MCF 10A (cell line): ENCODE measurements around the gene EPG5. TPM values are rescaled to one million over a fixed set of nuclear protein-coding genes. Genes with fewer than 3 reads are reported as not detected.

Experiments used
- BruUV-seq: library from RNA; stranded (reverse); fragments of 400-500 nt; replicated peaks from 2 replicates; lab custom pipeline; 2021; lab: Mats Ljungman, UMichigan
- CTCF ChIA-PET: fragments of 300-600 bp; sonication (Branson Sonifier 250); formaldehyde crosslinking; extraction: SDS; loops from one replicate; lab custom pipeline; 2021; ENCODE audit warnings: antibody characterized with exemption, inconsistent platforms; lab: Yijun Ruan, JAX
- POLR2A ChIA-PET: fragments of 300-600, 350-650 bp; sonication (Branson Sonifier 250); formaldehyde crosslinking; extraction: SDS; loops from one replicate; lab custom pipeline; 2020; ENCODE audit warnings: antibody characterized with exemption, inconsistent platforms; lab: Yijun Ruan, JAX
- DNase-seq: peaks from one replicate; pipeline ENCODE4 v3.0.0-alpha.2; 2018; ENCODE audit not compliant: unreplicated experiment
- H3K27ac Mint-ChIP-seq: one replicate; pipeline ENCODE4 v1.8.0; 2022; ENCODE audit warnings: mild to moderate bottlenecking, low read depth, mixed read lengths; ENCODE audit not compliant: unreplicated experiment
- H3K27me3 Mint-ChIP-seq: one replicate; pipeline ENCODE4 v1.8.0; 2022; ENCODE audit warnings: mixed read lengths; ENCODE audit not compliant: insufficient read depth, unreplicated experiment
- H3K36me3 Mint-ChIP-seq: one replicate; pipeline ENCODE4 v1.8.0; 2022; ENCODE audit warnings: mild to moderate bottlenecking, moderate library complexity, mixed read lengths; ENCODE audit not compliant: insufficient read depth, unreplicated experiment
- H3K4me1 Mint-ChIP-seq: one replicate; pipeline ENCODE4 v1.8.0; 2022; ENCODE audit warnings: mixed read lengths; ENCODE audit not compliant: insufficient read depth, unreplicated experiment
- H3K4me3 Mint-ChIP-seq: one replicate; pipeline ENCODE4 v1.8.0; 2022; ENCODE audit warnings: mild to moderate bottlenecking, moderate library complexity, mixed read lengths; ENCODE audit not compliant: unreplicated experiment
- H3K9me3 Mint-ChIP-seq: one replicate; pipeline ENCODE4 v1.8.0; 2022; ENCODE audit warnings: mixed read lengths; ENCODE audit not compliant: unreplicated experiment
- intact Hi-C: fragments of 100-400 bp; cut with micrococcal nuclease; formaldehyde crosslinking; loops from 2 replicates; pipeline ENCODE4 v1.14.1; 2022
- total RNA-seq: library from RNA; stranded (reverse); gene quantifications from 2 replicates; pipeline ENCODE4 v1.2.3, GENCODE V29; 2022
- TF ChIP-seq, protein P1 (sequence below): fragments of 200-600 bp; IDR thresholded peaks from one replicate; pipeline ENCODE4 v1.8.0; 2022; ENCODE audit warnings: antibody characterized with exemption, mild to moderate bottlenecking; ENCODE audit not compliant: unreplicated experiment

Gene EPG5
- total RNA-seq, 1 experiment from 2014 or later: 19.4 TPM

- Mint-ChIP-seq H3K36me3 (peaks cover 18% of the 10 kb centered on the region), H3K4me3 (no peak overlapping the region), H3K9me3 (peaks cover 11% of the 10 kb centered on the region), H3K27me3 (no peaks in the 10 kb centered on the region), H3K27ac (no peak overlapping the region), H3K4me1 (no peaks in the 10 kb centered on the region)
- TF ChIP-seq, protein P1, sequence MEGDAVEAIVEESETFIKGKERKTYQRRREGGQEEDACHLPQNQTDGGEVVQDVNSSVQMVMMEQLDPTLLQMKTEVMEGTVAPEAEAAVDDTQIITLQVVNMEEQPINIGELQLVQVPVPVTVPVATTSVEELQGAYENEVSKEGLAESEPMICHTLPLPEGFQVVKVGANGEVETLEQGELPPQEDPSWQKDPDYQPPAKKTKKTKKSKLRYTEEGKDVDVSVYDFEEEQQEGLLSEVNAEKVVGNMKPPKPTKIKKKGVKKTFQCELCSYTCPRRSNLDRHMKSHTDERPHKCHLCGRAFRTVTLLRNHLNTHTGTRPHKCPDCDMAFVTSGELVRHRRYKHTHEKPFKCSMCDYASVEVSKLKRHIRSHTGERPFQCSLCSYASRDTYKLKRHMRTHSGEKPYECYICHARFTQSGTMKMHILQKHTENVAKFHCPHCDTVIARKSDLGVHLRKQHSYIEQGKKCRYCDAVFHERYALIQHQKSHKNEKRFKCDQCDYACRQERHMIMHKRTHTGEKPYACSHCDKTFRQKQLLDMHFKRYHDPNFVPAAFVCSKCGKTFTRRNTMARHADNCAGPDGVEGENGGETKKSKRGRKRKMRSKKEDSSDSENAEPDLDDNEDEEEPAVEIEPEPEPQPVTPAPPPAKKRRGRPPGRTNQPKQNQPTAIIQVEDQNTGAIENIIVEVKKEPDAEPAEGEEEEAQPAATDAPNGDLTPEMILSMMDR: no peak
- CTCF ChIA-PET: no interaction called here
- DNase-seq: no peak
- no TSS peak for BruUV-seq
- intact Hi-C loops: no loop called here
- POLR2A ChIA-PET: interaction anchor here (0.7 to 1.2 kb wide), 2 partner anchors 11 to 69 kb away, joined by 4 read pairs; partner anchors contain the start of gene PSTPIP2
Observed at GRCh38 chr18:46002934-46003333, 35.8 kb upstream of the EPG5 start.

- intact Hi-C loops: no loop called here
- no peak for DNase-seq
- Mint-ChIP-seq H3K27me3 (no peaks in the 10 kb centered on the region), H3K4me3 (no peak overlapping the region), H3K36me3 (peaks cover 11% of the 10 kb centered on the region), H3K4me1 (no peaks in the 10 kb centered on the region), H3K27ac (no peak overlapping the region), H3K9me3 (peaks cover 11% of the 10 kb centered on the region)
- POLR2A ChIA-PET: interaction anchor here (0.7 kb wide), 1 partner anchor 70 kb away, joined by 4 read pairs; the partner anchor contains the start of gene PSTPIP2
- CTCF ChIA-PET: no interaction called here
- TF ChIP-seq, protein P1: no peak
- no TSS peak for BruUV-seq
Observed at GRCh38 chr18:46001892-46002291, 34.8 kb upstream of the EPG5 start.

DNA sequence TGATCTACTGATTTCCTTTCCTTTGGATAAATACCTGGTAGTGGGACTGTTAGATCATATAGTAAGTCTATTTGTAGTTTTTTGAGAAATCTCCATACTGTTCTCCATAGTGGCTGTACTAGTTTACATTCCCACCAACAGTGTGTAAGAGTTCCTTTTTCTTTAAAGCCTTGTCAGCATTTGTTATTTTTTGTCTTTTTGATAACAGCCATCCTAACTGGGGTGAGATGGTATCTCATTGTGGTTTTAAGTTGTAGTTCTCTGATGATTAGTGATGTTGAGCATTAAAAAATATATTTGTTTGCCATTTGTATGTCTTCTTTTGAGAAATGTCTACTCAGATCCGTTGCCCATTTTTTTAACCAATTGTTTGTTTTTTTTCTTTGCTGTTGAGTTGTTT lies 33.9 kb upstream of the EPG5 start:
- Mint-ChIP-seq H3K27ac (no peak overlapping the region), H3K36me3 (peaks cover 18% of the 10 kb centered on the region), H3K27me3 (no peaks in the 10 kb centered on the region), H3K4me3 (no peak overlapping the region), H3K4me1 (no peaks in the 10 kb centered on the region), H3K9me3 (peaks cover 11% of the 10 kb centered on the region)
- CTCF ChIA-PET: interaction anchor here (1.6 kb wide), 1 partner anchor 122 kb away, joined by 3 read pairs; no protein-coding TSS in a partner anchor
- TF ChIP-seq, protein P1: no peak
- no peak for DNase-seq
- no TSS peak for BruUV-seq
- intact Hi-C loops: no loop called here
- POLR2A ChIA-PET: no interaction called here

- intact Hi-C loops: no loop called here
- POLR2A ChIA-PET: no interaction called here
- Mint-ChIP-seq H3K9me3 (peaks cover 11% of the 10 kb centered on the region), H3K27ac (no peak overlapping the region), H3K4me3 (no peak overlapping the region), H3K36me3 (peaks cover 18% of the 10 kb centered on the region), H3K4me1 (no peaks in the 10 kb centered on the region), H3K27me3 (no peaks in the 10 kb centered on the region)
- BruUV-seq: no TSS peak
- no peak for DNase-seq
- CTCF ChIA-PET: interaction anchor here (1.2 to 1.6 kb wide), 2 partner anchors 35 to 120 kb away, joined by 3 read pairs; no protein-coding TSS in a partner anchor
- TF ChIP-seq, protein P1: no peak
Observed at GRCh38 chr18:45999536-45999935, 32.4 kb upstream of the EPG5 start.
